T follicular helper cell (primary cell): ENCODE measurements around the gene CYB5R3.
"Not testable (repeated sequence)": the region's sequence is repeated elsewhere in the genome, so short reads cannot be mapped to it uniquely, and the experiment has no call there.

Experiments used
- DNase-seq: peaks from one replicate; pipeline ENCODE4 v3.0.0-alpha.2; 2020; ENCODE audit warnings: low read depth

The CYB5R3 gene

DNA sequence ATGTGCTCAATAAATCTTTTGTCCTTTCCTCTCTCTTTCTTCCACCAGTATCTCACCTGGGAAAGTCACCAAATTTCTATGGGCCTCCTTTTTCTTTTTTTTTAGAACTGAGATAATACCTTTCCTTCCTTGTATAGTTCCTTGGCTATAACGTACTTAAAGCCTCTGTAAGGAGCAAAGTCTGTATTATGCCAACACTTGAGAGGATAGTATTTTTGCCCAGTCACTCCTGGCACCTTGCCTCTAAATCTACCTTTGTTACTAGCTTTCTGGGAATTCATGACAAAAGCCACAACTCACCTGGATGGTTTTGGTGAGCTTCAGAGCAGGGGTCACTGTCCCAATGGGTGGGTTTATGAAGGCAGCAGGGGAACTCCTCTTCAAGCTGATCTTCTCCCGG lies 46.7 kb downstream of the CYB5R3 start:
- no peak for DNase-seq

DNA sequence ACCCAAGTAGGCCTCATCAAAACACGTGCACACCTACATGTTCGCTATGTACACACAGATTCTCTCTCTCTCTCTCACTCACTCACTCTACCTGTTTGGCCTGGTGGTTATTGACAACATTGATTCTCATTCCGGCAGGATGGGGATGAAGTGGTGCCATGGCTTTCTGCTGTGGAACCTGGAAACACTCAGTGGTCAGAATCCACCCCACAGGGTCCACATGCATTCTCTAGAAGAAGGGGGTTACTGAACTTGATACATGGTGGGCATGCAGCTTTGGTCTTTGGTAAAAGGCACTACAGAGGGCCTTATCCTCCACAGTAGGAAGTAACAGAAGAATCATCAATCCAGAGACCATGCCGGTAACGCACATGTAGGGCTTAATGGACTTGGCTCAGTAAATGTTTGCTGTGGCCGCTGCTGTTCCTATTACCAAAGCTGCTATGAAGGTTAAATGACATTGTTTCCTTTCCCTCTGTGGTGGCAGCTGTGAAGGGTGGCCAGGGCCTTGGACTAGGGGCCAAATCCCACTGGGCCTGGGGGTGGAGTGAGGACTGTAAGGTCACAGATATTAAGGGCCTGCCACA lies 47.2 kb downstream of the CYB5R3 start:
- DNase-seq = no peak

DNA sequence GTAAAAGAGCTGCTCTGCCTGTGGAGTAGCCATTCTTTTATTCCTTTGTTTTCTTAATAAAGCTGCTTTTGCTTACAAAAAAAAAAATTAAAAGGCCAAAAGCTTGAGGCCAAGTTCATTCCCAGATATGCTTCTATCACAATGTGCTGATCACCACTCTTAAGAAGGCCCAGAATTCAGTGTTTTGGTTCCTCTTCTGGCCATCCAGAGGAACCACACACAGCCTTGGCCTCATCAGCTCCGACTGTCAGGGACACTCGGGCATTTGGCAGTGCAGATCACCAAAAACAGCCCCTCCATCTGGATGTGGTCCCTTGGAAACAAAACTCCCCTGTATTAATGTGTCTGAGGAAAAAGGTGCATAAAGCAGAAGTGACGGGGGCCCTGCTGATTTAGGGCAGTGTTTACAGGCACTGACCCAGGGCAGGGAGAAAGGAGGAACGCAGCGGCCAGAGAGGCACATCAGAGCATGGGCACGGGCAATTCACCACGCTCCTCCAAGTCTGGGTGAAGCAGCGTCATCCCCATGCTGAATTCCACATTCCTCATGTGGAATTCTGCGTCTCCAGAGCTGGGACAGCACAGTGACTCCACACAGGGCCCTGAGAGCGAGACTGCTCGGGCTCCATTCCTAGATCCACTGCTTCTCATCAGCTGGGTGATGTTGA lies 52.2 kb downstream of the CYB5R3 start:
- DNase-seq = no peak

- no peak for DNase-seq
These were observed 52.9 kb downstream of the CYB5R3 start for GRCh38 chr22:42596336-42596735.

DNA sequence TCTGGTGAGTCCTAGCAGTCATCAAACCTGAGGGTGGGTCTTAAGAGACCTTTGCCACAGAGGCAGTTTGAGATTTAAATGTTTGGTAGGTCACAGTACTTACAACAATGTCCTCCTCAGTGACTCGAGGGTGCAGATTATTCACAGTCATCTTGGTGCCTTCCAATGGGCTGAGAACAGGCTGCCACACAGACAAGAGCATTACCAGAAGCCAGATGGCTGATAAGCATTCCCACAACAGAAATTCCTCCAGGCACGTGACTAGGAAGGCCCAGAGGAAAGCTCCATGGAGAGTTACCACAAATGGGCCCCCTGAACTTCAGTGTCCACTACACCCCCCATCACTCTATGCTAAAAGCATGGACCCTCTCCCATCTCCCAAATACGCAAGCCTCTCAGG lies 53.8 kb downstream of the CYB5R3 start:
- no peak for DNase-seq

GRCh38 chr22:42591987-42592386 lies 57.2 kb downstream of the CYB5R3 start:
- DNase-seq = no peak

DNA sequence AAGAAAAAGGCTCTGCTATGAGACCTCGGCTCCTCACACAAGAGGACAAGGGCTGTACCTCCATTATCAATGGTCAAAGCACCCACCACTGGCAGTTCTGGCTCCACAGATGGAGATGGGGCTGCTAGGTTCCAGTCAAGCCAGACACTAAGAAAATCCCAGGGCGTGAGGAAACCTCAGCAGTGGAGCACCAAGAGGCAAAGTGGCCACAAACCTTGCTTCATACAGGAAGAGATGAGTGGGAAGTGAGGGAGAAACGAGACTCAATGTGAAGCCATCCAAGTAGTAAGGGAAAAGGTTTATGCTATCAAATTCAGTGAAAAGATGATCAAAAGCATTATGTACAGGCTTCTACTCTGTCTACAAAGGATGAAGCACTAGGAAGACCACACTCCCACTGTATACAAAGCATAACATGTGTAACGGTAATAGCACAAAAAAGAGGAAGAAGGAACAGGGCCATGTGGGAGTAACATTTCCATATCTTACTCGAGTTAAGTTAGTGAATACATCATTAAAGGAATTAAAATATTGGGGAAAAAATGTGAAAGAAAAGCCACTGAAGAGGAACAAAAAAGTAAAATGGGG lies 61.5 kb downstream of the CYB5R3 start:
- no peak for DNase-seq

- DNase-seq = no peak
These were observed 62.8 kb downstream of the CYB5R3 start for GRCh38 chr22:42586381-42586780.

DNA sequence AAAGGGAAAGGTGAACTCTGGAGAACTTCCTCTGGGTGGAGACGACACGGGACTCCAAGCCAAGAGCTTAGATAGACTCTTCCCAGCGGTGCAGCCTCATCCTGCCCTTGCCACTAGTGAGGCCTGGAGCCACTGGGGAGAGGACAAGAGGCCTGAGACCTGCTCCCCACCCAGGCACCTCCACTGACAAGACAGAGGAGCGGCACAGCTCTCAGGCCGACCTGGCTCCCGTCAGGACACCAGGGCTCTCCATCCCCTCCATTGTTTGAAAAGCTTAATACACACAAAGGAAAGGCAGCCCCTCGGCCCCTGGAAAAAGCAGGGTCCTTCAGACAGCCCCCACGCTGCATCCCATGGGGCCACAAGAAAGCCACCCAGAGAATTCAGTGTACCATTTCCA lies 64.1 kb downstream of the CYB5R3 start:
- no peak for DNase-seq

- DNase-seq = no peak
These were observed 64.7 kb downstream of the CYB5R3 start for GRCh38 chr22:42584364-42584940.

GRCh38 chr22:42582987-42583386 lies 66.2 kb downstream of the CYB5R3 start:
- DNase-seq = no peak

GRCh38 chr22:42581762-42582716 lies 67.2 kb downstream of the CYB5R3 start:
- DNase-seq = peak; percentile 78

- DNase-seq = not testable (repeated sequence)
These were observed 67.9 kb downstream of the CYB5R3 start for GRCh38 chr22:42581194-42581761.

- not testable (repeated sequence) for DNase-seq
These were observed 69.2 kb downstream of the CYB5R3 start for GRCh38 chr22:42580040-42580439.

DNA sequence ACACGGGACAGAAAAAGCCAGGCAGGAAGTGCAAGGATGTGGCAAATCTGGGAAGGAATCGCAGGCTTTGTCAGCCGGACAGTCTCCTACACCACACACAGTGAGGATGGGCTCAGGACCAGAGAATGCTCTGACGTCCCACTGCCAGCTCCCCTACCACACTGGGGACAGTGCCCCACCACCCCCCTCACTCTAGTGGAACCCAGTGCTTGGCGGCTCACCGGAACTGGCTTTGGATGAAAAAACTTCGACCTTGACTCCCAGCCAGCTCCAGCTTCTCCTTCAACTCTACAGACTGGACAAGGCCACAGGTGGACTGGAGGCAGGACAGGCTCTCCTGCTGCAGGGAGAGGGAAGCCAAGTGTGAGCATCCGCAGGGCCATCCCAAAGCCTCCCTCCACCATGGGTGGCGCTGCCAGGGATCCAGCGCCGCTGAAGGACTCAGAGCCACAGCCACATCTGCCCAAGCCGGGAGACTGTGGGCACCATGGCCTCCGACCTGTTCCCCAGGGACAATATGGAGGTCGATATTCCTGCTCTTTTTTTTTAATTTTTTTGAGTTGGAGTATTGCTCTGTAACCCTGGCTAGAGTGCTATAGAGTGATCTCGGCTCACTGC lies 71.5 kb downstream of the CYB5R3 start:
- DNase-seq = no peak

DNA sequence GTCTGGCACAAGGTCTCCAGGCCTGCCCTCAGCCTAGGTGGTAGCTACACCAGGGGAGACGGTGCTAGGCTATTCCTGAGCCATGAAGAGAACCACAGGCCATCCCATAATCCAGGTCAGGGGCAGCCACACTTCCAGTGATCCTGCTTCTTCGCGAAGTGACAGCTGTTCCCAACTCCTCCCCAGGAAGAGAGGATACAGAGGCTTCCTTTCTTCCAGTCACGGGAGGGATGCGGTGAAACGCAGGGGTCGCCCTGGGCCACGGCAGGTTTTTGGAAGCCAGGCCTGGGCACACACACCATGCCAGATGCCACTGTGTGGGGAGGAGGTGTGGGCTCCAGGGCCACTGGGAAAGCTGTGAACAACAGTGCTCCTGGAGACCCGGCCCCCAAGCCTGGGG lies 72.1 kb downstream of the CYB5R3 start:
- not testable (repeated sequence) for DNase-seq

GRCh38 chr22:42575996-42576574 lies 73.1 kb downstream of the CYB5R3 start:
- not testable (repeated sequence) for DNase-seq

GRCh38 chr22:42574468-42574867 lies 74.7 kb downstream of the CYB5R3 start:
- DNase-seq = not testable (repeated sequence)

GRCh38 chr22:42574046-42574445 lies 75.1 kb downstream of the CYB5R3 start:
- DNase-seq = not testable (repeated sequence)

DNA sequence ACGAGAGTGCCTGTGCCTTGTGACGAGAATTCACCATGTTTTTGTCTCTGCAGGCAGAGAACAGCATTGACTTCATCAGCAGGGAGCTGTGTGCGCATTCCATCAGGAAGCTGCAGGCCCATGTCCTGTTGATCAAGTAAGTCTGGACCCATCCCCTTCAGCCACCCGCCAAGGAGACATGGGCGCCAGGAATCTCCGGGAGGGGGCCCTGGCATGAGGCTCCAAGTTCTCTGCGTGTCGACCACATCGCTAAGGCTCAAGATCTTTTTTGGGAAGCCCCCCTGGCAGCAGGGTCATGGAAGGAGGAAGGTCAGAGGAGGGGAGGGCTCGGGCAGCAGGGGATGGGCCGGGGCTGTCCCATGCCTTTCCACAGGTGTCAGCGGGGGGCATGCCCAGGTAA lies 78.1 kb downstream of the CYB5R3 start:
- DNase-seq = not testable (repeated sequence)

DNA sequence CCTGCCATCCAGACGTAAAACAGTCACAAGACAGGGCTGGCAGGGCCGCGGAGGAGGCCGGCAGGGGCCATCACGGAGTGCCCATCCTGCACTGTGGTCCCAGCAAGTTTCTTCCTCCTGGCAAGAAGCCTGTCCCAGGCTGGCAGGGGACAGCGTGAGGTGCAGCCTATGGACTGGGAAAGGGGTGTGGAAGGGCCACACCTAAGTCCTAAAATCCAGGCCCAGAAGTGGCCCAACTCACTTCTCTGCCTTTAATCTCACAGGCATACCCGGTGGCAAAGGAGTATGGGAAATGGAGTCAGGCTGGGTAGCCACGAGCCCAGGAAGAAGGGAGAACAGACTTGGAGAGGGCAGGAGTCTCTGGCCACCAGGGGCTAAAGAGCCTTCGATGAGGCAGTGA lies 78.6 kb downstream of the CYB5R3 start:
- not testable (repeated sequence) for DNase-seq
